Effector memory CD8-positive, alpha-beta T cell (primary cell): ENCODE measurements around the gene ATG7.
"Not testable (repeated sequence)": the region's sequence is repeated elsewhere in the genome, so short reads cannot be mapped to it uniquely, and the experiment has no call there.

Source experiments
- ATAC-seq: fragments of 150-1000 bp; cut with Tn5 transposase; replicated peaks from 2 replicates; pipeline ENCODE4 v1.10.0; 2021; ENCODE audit warnings: mild to moderate bottlenecking, moderate library complexity
- DNase-seq, 3 experiments: peaks; one replicate each; pipeline ENCODE4 v3.0.0; 2021
- H3K27ac Mint-ChIP-seq, 2 donors: one replicate each; pipeline ENCODE4 v1.8.0; 2022; ENCODE audit warnings: mild to moderate bottlenecking in 2 of 2, mixed read lengths in 2 of 2, moderate library complexity in 2 of 2
- H3K27me3 Mint-ChIP-seq, 2 donors: one replicate each; pipeline ENCODE4 v1.8.0; 2022; ENCODE audit warnings: mixed read lengths in 2 of 2
- H3K36me3 Mint-ChIP-seq: one replicate; pipeline ENCODE4 v1.8.0; 2022; ENCODE audit warnings: mild to moderate bottlenecking, moderate library complexity, mixed read lengths; ENCODE audit not compliant: insufficient read depth
- H3K4me1 Mint-ChIP-seq, 2 donors: one replicate each; pipeline ENCODE4 v1.8.0; 2022; ENCODE audit warnings: low read depth in 2 of 2, mixed read lengths in 2 of 2
- H3K4me3 Mint-ChIP-seq, 2 donors: one replicate each; pipeline ENCODE4 v1.8.0; 2022; ENCODE audit warnings: mild to moderate bottlenecking in 2 of 2, mixed read lengths in 2 of 2, moderate library complexity in 2 of 2
- H3K9me3 Mint-ChIP-seq, 2 donors: one replicate each; pipeline ENCODE4 v1.8.0; 2022; ENCODE audit warnings: mixed read lengths in 2 of 2

The ATG7 gene

GRCh38 chr3:11521167-11521566, 249.0 kb downstream of the ATG7 start:
- H3K27me3 Mint-ChIP-seq, result no peaks in the 10 kb centered on the region
- no peak overlapping the region for H3K4me3 Mint-ChIP-seq
- no peaks in the 10 kb centered on the region for H3K36me3 Mint-ChIP-seq
- ATAC-seq (no peak), DNase-seq (no peak)
- H3K4me1 Mint-ChIP-seq, result peaks cover 6 to 9% of the 10 kb centered on the region in 2 donors
- no peaks in the 10 kb centered on the region for H3K9me3 Mint-ChIP-seq
- no peak overlapping the region for H3K27ac Mint-ChIP-seq

DNA sequence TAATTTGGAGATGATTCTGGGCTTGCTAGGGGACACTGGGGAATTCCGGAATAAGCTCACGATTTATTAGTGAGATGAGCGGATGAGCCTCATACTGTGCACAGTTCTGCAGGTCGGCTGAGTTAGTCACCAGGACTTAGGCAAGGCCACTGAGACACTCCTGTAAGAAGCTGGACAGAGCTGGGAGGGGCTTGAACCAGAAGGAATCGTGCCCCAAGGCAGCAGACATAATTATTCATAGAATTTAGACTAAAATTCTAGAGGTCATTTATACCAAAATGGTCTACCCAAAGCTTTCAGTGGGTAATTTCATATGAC, 250.2 kb downstream of the ATG7 start:
- no peak for DNase-seq
- H3K27ac Mint-ChIP-seq, result no peak overlapping the region
- H3K4me1 Mint-ChIP-seq, result peaks cover 6 to 7% of the 10 kb centered on the region in 2 donors
- no peak overlapping the region for H3K4me3 Mint-ChIP-seq
- H3K27me3 Mint-ChIP-seq, result no peaks in the 10 kb centered on the region
- H3K36me3 Mint-ChIP-seq, result no peaks in the 10 kb centered on the region
- ATAC-seq, result no peak
- no peaks in the 10 kb centered on the region for H3K9me3 Mint-ChIP-seq

DNA sequence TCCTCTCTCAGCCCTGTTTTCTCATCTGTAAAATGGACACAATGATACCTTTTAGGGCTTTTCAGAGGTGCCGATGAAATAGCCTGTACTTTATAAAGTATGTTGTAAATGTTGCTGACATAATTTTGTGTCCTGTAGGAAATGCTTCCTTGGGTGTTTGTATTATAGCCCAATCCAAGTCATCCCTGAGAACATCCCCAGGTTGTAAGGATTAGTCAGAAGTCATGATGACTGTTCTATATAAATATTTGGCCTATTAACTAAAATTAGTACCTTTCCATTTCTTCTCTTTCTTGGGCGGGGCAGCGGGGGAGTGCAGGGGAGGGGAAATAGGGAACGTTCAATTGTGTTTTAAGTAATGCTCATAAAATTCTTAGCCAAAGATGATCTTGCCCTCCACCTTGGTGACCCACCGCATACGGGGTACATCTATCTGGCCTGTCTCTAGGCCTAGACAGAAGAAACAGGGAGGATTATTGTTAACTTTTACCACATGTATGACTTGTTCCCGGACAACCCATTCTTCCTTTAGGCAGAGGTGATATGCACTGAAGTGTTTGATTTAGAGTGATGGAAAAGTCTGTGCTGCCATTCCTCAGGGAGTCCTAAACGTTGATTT, 250.9 kb downstream of the ATG7 start:
- Mint-ChIP-seq H3K4me1 (peaks cover under 1 to 2% of the 10 kb centered on the region in 2 donors), H3K36me3 (no peaks in the 10 kb centered on the region), H3K27me3 (no peaks in the 10 kb centered on the region), H3K4me3 (no peak overlapping the region), H3K9me3 (no peaks in the 10 kb centered on the region), H3K27ac (no peak overlapping the region)
- ATAC-seq, result no peak
- DNase-seq, result no peak

- DNase-seq (no peak), ATAC-seq (no peak)
- no peak overlapping the region for H3K27ac Mint-ChIP-seq
- no peak overlapping the region for H3K4me3 Mint-ChIP-seq
- H3K27me3 Mint-ChIP-seq, result no peaks in the 10 kb centered on the region
- H3K9me3 Mint-ChIP-seq, result no peaks in the 10 kb centered on the region
- H3K4me1 Mint-ChIP-seq, result peaks cover 0 to 2% of the 10 kb centered on the region in 2 donors
- H3K36me3 Mint-ChIP-seq, result peaks cover 2% of the 10 kb centered on the region
These were observed 251.4 kb downstream of the ATG7 start for GRCh38 chr3:11523572-11524101.

GRCh38 chr3:11526121-11526520, 253.9 kb downstream of the ATG7 start:
- H3K27me3 Mint-ChIP-seq, H3K27ac Mint-ChIP-seq, H3K36me3 Mint-ChIP-seq, H3K9me3 Mint-ChIP-seq, H3K4me1 Mint-ChIP-seq, DNase-seq, H3K4me3 Mint-ChIP-seq, ATAC-seq: not testable (repeated sequence)

GRCh38 chr3:11529281-11529680, 257.1 kb downstream of the ATG7 start:
- Mint-ChIP-seq H3K36me3 (peaks cover 6% of the 10 kb centered on the region), H3K9me3 (no peaks in the 10 kb centered on the region), H3K27ac (no peak overlapping the region)

GRCh38 chr3:11530153-11530721, 258.0 kb downstream of the ATG7 start:
- H3K4me3 Mint-ChIP-seq, result no peak overlapping the region
- H3K36me3 Mint-ChIP-seq, result peaks cover 8% of the 10 kb centered on the region
- no peaks in the 10 kb centered on the region for H3K9me3 Mint-ChIP-seq
- no peak overlapping the region for H3K27ac Mint-ChIP-seq
- no peaks in the 10 kb centered on the region for H3K27me3 Mint-ChIP-seq
- no peak for DNase-seq
- no peak for ATAC-seq
- peaks cover 4% of the 10 kb centered on the region in 2 donors for H3K4me1 Mint-ChIP-seq

More at GRCh38 chr3:11529281-11529680, 257.1 kb downstream of the ATG7 start:
- Mint-ChIP-seq H3K27me3 (no peaks in the 10 kb centered on the region), H3K4me3 (no peak overlapping the region), H3K4me1 (peaks cover 4% of the 10 kb centered on the region in 2 donors)
- DNase-seq (no peak), ATAC-seq (no peak)

GRCh38 chr3:11532931-11533391, 260.8 kb downstream of the ATG7 start:
- Mint-ChIP-seq H3K9me3 (no peaks in the 10 kb centered on the region), H3K36me3 (peaks cover 19% of the 10 kb centered on the region), H3K4me1 (peaks cover 6 to 10% of the 10 kb centered on the region in 2 donors), H3K4me3 (no peak overlapping the region), H3K27ac (peak overlapping the region in 1 of 2 donors; percentile 28), H3K27me3 (no peaks in the 10 kb centered on the region)
- ATAC-seq (no peak), DNase-seq (no peak)

GRCh38 chr3:11534011-11534792, 262.0 kb downstream of the ATG7 start:
- no peak overlapping the region for H3K27ac Mint-ChIP-seq
- DNase-seq (no peak), ATAC-seq (no peak)
- no peaks in the 10 kb centered on the region for H3K9me3 Mint-ChIP-seq
- H3K27me3 Mint-ChIP-seq, result no peaks in the 10 kb centered on the region
- H3K4me3 Mint-ChIP-seq, result no peak overlapping the region
- H3K36me3 Mint-ChIP-seq, result peaks cover 16% of the 10 kb centered on the region
- H3K4me1 Mint-ChIP-seq, result peaks cover 7 to 10% of the 10 kb centered on the region in 2 donors

DNA sequence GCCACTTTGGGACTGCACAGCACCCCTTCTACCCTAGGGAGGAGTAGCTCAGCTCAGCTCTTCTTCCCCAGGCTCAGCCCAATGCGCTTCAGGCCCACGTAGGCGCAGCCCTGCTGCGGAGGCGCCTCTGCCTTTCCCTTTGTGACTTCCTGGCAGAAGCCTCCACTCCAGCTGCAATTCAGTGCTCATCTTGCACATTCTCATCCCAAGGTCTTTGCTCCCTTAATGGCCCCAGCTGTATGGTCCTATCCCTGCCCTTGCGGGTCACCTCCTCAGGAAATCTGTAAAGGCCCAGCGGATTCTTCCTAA, 262.6 kb downstream of the ATG7 start:
- ATAC-seq (no peak), DNase-seq (no peak)
- Mint-ChIP-seq H3K9me3 (no peaks in the 10 kb centered on the region), H3K36me3 (peaks cover 16% of the 10 kb centered on the region), H3K27ac (no peak overlapping the region), H3K4me3 (no peak overlapping the region), H3K27me3 (no peaks in the 10 kb centered on the region), H3K4me1 (peaks cover 8 to 10% of the 10 kb centered on the region in 2 donors)

- DNase-seq (no peak), ATAC-seq (no peak)
- no peaks in the 10 kb centered on the region for H3K27me3 Mint-ChIP-seq
- no peak overlapping the region for H3K27ac Mint-ChIP-seq
- H3K9me3 Mint-ChIP-seq, result no peaks in the 10 kb centered on the region
- H3K36me3 Mint-ChIP-seq, result peaks cover 16% of the 10 kb centered on the region
- H3K4me3 Mint-ChIP-seq, result no peak overlapping the region
- H3K4me1 Mint-ChIP-seq, result peaks cover 8 to 10% of the 10 kb centered on the region in 2 donors
These were observed 263.2 kb downstream of the ATG7 start for GRCh38 chr3:11535243-11535960.

DNA sequence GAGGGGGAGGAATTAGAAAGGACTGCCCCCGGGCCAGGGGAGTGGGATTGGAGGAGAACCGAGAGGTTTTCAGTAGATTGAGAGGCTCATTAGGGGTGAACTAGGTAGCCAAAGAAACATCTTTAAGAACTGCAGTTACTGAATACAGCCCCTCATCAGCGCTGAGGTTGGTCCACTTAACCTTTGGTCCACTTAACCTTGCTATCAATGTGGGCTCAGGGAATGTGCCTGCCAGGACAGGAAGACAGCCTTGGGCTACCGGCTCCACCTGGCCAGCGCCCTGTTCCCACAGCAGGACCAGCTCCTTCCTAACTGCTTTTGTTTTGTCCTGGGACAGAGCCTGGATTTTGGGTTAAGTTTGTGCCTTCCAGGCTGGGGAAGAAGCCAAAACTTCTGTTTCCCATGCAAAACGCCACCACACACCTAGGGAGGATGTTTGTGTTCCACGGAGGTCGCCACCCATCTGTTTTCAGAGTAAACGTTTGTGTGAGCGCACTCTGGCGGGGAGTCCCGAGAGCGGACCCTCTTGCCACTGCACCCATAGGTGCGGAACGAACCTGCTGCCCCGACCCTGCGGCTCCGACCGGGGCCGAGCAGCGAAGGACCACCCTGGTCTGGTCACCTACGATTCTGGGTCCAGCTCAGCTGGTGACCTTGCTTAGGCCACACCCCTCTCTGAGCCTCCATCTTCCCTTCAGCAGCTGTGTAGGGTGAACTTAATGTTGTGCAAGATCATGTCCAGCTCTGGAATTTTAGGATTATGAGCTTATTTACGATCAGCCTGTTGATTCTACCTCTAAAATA, 264.1 kb downstream of the ATG7 start:
- Mint-ChIP-seq H3K36me3 (peaks cover 16% of the 10 kb centered on the region), H3K4me1 (peaks cover 8 to 10% of the 10 kb centered on the region in 2 donors), H3K9me3 (no peaks in the 10 kb centered on the region), H3K4me3 (no peak overlapping the region), H3K27ac (no peak overlapping the region), H3K27me3 (no peaks in the 10 kb centered on the region)
- ATAC-seq, result no peak
- DNase-seq, result no peak
